G401 (cell line): ENCODE data around the gene HNF4A. TPM values are rescaled to one million over a fixed set of nuclear protein-coding genes. Genes with fewer than 3 reads are reported as not detected.

ENCODE experiments used
- DNase-seq: peaks from one replicate; pipeline ENCODE4 v3.0.0-alpha.2; 2015; ENCODE audit warnings: low spot score
- in situ Hi-C: cut with HindIII; loops from 2 replicates; pipeline ENCODE4 v1.10.0; 2016; ENCODE audit warnings: low sequenced_read_pairs, mixed read lengths
- total RNA-seq: library from RNA; depleted of rRNA; stranded (reverse); fragments of >200 nt; shearing (Covaris generic); gene quantifications from 2 replicates; pipeline ENCODE4 v1.2.3, GENCODE V29; 2014

HNF4A gene
- total RNA-seq, 1 experiment from 2014 or later: 0.17 TPM

DNA sequence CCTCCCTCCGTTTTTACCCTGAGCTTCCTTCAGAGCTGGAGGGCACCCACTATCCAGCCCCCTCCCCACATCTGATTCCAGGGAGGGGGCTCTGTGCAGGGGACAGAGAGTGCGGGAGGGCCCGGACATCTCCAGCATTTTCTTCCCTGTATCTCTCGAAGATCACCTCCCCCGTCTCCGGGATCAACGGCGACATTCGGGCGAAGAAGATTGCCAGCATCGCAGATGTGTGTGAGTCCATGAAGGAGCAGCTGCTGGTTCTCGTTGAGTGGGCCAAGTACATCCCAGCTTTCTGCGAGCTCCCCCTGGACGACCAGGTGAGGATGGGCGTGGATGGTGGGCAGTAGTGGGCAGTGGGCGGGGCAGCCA is 58.8 kb downstream of the HNF4A start:
- in situ Hi-C loops: no loop called here
- no peak for DNase-seq

- no peak for DNase-seq
- in situ Hi-C loops: no loop called here
These were observed 59.3 kb downstream of the HNF4A start for GRCh38 chr20:44414808-44415207.

GRCh38 chr20:44415833-44416715 is 60.6 kb downstream of the HNF4A start:
- DNase-seq: no peak
- in situ Hi-C loops: no loop called here

- in situ Hi-C loops: no loop called here
- peak; percentile 20 for DNase-seq
These were observed 62.8 kb downstream of the HNF4A start for GRCh38 chr20:44418069-44418905.

DNA sequence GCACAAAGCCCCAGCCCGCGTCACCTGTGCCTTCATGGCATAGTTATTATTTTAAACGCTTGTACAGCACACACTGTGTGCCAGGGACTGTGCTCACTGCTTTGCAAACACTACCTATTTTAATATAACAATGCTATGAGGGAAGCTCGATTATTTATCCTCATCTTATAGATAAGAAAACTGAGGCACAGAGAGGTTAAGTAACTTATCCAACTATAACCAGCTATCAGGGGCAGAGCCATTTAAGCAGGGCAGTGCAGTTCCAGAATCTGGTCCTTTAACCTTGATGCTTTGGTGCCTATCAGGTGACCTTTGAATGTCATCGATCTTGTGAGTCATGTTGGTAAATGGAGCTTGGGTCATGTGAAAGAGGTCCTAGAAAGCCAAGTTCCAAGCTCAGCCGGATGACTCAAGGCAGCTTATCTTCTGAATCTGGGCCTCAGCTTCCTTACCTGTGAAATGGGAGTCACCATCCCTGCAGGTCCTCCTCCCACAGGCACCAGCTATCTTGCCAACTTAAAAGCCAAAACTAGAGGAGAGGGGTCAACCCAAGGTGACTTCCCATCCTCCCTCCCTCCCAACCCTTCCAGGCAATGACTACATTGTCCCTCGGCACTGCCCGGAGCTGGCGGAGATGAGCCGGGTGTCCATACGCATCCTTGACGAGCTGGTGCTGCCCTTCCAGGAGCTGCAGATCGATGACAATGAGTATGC is 63.8 kb downstream of the HNF4A start:
- in situ Hi-C loops: no loop called here

GRCh38 chr20:44420497-44420896 is 65.0 kb downstream of the HNF4A start:
- in situ Hi-C loops: no loop called here
- DNase-seq: no peak

More for the DNA sequence above, 63.8 kb downstream of the HNF4A start:
- DNase-seq: no peak

- no peak for DNase-seq
- in situ Hi-C loops: no loop called here
These were observed 66.6 kb downstream of the HNF4A start for GRCh38 chr20:44422083-44422482.

DNA sequence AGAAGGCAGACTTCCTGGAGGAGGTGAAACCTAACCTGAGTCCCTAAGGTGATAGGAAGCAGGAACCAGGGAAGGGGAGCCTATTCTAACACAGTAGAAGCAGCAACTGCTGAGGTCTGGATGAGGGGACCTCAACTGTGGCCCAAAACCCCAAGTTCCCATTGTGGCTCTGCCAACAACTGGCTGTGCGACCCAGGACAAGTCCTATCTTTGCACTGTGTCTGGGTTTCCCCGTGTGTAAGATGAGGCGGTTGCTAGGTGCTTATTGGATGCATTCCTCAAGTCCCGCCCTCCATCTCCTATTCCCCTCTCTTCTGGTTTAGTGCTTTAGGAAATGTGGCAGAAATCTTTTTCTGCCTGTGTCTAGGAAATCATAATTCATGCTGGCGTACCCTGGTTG is 68.0 kb downstream of the HNF4A start:
- DNase-seq: no peak
- in situ Hi-C loops: no loop called here

GRCh38 chr20:44424039-44424495 is 68.6 kb downstream of the HNF4A start:
- in situ Hi-C loops: no loop called here
- no peak for DNase-seq

DNA sequence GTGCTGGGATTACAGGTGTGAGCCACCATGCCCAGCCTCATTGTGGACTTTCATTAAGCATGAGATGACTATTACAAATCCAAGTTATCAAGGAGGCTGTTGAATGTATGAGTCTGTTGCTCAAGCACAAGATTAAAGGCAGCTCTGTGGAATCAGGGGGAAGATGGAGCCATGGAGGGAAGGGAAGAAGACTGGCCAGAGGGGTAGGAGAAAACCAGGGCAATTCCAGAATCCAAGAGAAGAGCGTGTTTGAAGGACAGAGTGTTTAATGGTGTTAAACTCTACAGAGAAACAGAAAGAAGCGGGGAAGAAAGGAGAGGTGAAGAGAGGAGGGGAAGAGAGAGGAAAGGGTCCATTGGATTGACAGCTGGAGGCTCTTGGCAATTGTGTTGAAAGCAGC is 70.4 kb downstream of the HNF4A start:
- in situ Hi-C loops: no loop called here
- no peak for DNase-seq

DNA sequence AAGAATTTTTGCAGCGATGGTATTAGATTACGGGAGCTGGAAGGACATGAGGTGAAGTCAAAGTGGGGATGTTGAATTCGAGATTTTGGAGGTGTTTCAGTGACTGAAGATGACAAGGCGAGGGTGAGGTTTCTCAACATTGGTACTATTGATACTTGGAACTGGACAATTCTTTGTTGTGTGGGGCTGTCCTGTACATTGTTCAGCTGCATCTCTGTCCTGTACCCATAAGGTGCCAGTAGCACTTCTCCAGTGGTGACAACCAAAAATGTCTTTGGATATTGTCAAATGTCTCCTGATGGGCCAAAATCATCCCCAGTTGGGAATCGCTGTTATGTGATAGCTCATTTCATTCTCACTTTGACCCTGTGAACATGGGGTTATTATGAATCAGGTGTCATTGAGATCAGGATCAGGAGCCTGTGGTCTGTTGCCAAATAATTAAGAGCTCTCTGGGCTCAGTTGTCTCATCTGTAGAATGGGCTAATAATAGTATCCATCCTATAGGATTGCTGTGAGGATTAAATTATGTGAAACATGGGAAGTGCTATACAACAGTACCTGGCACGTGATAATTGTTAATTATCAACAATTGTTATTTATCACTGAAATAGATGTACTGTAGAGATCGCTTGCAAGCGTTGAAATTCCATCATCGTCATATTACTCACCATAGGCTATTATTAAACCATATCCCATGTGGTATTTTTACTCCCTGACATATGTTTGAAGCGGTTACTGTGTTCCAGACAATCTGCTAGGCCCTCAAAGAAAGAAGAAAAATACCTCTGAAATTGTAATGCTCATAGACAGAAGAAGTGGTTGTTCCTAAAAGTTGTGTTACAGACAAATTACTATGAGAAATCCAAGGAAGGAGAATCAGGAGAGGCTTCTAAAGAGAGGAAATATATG is 71.6 kb downstream of the HNF4A start:
- in situ Hi-C loops: no loop called here
- DNase-seq: peak; percentile 53

DNA sequence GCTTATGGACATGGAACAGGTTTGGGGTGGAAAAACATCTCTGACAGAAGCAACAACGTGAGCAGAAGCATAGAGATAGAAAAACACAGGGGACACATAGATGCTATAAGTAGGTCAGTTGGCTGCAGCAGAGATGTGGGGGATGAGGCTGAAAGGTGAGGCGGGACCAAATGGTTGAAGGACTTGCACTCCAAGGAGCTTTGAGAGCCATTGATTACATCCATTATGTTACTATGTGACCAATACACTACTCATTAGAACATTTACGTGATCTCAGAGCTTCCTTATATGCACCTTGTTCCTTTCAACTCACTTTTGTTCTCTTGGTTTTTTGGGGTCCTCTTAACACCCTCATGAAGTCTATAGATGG is 72.3 kb downstream of the HNF4A start:
- DNase-seq: peak; percentile 29
- in situ Hi-C loops: no loop called here

- DNase-seq: no peak
- in situ Hi-C loops: no loop called here
These were observed 72.9 kb downstream of the HNF4A start for GRCh38 chr20:44428174-44429016.

DNA sequence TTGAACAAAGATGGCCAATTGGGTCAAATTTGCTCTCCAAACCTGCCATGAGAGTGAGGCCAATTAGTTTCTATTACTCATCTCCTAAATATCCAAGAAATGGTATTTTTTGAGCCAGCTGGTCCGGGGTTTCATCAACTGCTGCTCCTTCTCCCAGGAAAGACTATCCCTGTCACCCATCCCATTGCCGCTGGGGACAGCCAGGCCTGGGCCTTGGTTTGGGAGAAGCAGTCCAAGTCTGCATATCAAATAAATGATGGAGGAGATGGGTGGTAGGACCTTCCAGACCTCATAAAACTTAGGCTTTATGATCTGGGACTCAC is 73.5 kb downstream of the HNF4A start:
- in situ Hi-C loops: no loop called here
- no peak for DNase-seq

GRCh38 chr20:44429419-44430269 is 74.1 kb downstream of the HNF4A start:
- DNase-seq: no peak
- in situ Hi-C loops: no loop called here

DNA sequence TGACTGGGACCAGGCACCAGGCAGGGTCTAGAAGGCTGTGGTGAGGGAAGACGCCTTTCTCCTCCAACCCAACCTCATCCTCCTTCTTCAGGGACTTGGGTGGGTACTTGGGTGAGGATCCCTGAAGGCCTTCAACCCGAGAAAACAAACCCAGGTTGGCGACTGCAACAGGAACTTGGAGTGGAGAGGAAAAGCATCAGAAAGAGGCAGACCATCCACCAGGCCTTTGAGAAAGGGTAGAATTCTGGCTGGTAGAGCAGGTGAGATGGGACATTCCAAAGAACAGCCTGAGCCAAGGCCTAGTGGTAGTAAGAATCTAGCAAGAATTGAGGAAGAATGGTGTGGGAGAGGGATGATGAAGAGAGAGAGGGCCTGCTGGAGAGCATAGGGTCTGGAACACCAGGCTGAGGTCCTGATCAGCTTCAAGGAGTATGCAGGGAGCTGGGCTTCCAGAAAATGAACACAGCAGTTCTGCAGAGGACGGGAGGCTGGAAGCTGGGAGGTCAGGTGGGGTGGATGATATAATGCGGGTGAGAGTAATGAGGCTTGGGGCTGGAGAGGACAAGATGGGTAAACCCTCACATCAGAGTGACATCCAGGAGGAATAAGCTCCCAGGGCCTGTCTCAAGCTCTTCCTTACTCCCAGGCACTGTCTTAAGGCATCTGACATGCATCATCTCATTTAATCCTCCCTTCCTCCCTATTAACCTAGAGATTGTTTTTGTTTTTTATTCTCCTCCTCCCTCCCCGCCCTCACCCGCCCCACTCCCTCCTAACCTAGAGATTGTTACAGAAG is 75.0 kb downstream of the HNF4A start:
- DNase-seq: no peak
- in situ Hi-C loops: no loop called here
